Measurements from ENCODE around the gene IQCF2. TPM values are rescaled to one million over a fixed set of nuclear protein-coding genes. Genes with fewer than 3 reads are reported as not detected.
"Not testable (repeated sequence)": the region's sequence is repeated elsewhere in the genome, so short reads cannot be mapped to it uniquely, and the experiment has no call there.

The IQCF2 gene
- total RNA-seq, 2 donors from 2014 or later: not detected

DNA sequence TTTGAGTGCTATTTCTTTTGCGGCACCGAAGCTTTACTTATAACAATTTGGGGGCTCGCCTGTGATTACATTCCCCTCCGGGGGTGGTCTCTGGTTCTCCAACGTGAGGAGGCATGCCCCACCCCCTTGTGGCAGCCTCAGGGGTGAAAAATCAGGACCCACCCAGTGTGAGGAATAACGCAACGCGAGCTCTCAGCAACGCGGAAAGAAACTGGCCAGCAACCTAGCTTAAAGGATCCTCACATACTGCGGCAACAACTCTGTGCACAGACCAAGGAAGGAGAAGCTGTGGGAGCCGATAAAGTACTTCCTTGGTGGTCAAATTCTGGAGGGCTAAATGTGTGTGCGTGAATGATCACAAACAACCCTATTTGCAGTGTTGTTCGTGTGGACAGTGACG lies 36.0 kb downstream of the IQCF2 start:
- Histone ChIP-seq H3K4me3 (no peak overlapping the region), H3K27ac (no peak overlapping the region), H3K9me3 (no peaks in the 10 kb centered on the region), H3K27me3 (replicated peaks; ENCODE audit: insufficient read depth) (no peaks in the 10 kb centered on the region), H3K36me3 (no peaks in the 10 kb centered on the region), H3K4me1 (ENCODE audit: control insufficient read depth in 1 of 2, low read depth in 2 of 2) (no peaks in the 10 kb centered on the region)
- TF ChIP-seq, protein P1, sequence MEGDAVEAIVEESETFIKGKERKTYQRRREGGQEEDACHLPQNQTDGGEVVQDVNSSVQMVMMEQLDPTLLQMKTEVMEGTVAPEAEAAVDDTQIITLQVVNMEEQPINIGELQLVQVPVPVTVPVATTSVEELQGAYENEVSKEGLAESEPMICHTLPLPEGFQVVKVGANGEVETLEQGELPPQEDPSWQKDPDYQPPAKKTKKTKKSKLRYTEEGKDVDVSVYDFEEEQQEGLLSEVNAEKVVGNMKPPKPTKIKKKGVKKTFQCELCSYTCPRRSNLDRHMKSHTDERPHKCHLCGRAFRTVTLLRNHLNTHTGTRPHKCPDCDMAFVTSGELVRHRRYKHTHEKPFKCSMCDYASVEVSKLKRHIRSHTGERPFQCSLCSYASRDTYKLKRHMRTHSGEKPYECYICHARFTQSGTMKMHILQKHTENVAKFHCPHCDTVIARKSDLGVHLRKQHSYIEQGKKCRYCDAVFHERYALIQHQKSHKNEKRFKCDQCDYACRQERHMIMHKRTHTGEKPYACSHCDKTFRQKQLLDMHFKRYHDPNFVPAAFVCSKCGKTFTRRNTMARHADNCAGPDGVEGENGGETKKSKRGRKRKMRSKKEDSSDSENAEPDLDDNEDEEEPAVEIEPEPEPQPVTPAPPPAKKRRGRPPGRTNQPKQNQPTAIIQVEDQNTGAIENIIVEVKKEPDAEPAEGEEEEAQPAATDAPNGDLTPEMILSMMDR (IDR thresholded peaks at IDR 0.05): no peak
- ATAC-seq (ENCODE audit: insufficient number of reproducible peaks, low FRiP score, low read depth) (no peak), DNase-seq (ENCODE audit: low spot score) (no peak)

DNA sequence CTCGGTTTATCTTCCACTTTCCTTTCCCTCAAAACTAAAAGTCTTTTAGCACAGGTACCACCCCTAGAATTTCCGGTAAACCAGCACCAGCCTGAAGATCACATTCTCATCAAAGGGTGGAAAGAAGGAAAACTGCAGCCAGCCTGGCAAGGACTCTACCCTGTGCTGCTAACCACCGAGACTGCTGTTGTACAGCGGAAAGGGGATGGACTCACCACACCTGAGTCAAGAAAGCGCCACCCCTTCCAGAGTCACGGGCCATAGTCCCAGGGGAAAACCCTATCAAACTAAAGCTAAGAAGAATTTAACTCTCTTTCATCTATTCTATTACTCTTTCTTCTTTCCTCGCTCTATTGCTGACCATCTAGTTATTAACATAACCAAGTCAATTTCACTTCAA lies 38.6 kb downstream of the IQCF2 start:
- H3K9me3 ChIP-seq; H3K27me3 ChIP-seq (replicated peaks; ENCODE audit: insufficient read depth); H3K4me1 ChIP-seq (ENCODE audit: control insufficient read depth in 1 of 2, low read depth in 2 of 2); H3K4me3 ChIP-seq; ATAC-seq (ENCODE audit: insufficient number of reproducible peaks, low FRiP score, low read depth); H3K36me3 ChIP-seq; DNase-seq (ENCODE audit: low spot score); H3K27ac ChIP-seq: not testable (repeated sequence)

DNA sequence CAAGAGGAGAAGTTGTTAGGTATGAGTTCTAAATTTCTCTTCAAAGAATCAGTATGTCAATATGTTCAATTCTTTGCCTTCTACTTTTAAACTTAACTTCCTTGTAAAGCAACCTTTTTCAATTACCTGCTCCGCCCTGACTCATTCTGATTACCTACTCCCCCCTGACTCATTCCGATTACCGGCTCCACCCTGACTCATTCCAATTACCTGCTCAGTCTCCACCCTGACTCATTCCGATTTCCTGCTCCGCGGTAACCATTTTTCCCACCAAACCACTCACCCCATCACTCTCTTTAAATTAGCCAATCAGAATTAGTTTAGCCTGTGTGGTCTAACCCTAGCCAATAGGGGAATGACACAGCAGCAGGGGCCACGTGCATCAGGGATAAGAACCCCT lies 40.9 kb downstream of the IQCF2 start:
- H3K27me3 ChIP-seq (replicated peaks; ENCODE audit: insufficient read depth); DNase-seq (ENCODE audit: low spot score); H3K9me3 ChIP-seq; H3K4me1 ChIP-seq (ENCODE audit: control insufficient read depth in 1 of 2, low read depth in 2 of 2); ATAC-seq (ENCODE audit: insufficient number of reproducible peaks, low FRiP score, low read depth); H3K27ac ChIP-seq; H3K36me3 ChIP-seq; H3K4me3 ChIP-seq: not testable (repeated sequence)

DNA sequence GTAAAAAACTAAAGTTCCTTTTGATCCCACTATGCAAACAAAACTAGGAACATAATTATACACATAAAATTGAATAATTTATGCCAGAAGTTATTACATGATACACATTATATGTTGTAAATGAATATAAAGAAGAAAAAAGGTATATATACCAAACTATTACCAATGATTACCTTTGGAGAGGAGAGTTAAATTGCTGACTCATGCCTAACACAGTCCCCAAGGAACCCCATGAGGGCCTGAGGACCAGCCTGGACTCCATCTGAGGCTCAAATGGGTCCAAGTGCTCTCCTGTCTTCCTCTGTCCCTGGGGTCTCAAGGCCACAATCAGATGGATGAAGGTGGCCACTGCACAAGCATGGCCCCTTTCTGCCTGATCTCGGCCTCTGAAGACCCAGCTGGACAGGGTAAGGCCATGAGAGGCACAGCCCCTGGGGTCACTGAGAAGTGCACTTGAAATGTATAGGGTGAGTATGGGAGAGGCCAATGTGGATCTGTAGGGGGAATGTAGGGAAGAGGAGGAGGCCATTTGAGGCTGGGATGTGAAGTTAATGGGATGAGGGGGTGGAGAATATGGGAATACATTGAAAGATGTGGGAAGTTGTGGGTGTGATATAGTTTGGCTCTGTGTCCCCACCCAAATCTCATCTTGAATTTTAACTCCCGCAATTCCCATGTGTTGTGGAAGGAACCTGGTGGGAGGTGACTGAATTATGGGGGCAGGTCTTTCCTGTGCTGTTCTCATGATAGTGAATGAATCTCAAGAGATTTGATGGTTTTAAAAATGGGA lies 42.8 kb downstream of the IQCF2 start:
- TF ChIP-seq, protein P1 (IDR thresholded peaks at IDR 0.05): no peak
- Histone ChIP-seq H3K27me3 (replicated peaks; ENCODE audit: insufficient read depth) (no peaks in the 10 kb centered on the region), H3K36me3 (no peaks in the 10 kb centered on the region), H3K27ac (no peak overlapping the region), H3K4me3 (no peak overlapping the region), H3K9me3 (no peaks in the 10 kb centered on the region), H3K4me1 (ENCODE audit: control insufficient read depth in 1 of 2, low read depth in 2 of 2) (no peaks in the 10 kb centered on the region)
- ATAC-seq (ENCODE audit: insufficient number of reproducible peaks, low FRiP score, low read depth): no peak
- DNase-seq (ENCODE audit: low spot score): no peak

DNA sequence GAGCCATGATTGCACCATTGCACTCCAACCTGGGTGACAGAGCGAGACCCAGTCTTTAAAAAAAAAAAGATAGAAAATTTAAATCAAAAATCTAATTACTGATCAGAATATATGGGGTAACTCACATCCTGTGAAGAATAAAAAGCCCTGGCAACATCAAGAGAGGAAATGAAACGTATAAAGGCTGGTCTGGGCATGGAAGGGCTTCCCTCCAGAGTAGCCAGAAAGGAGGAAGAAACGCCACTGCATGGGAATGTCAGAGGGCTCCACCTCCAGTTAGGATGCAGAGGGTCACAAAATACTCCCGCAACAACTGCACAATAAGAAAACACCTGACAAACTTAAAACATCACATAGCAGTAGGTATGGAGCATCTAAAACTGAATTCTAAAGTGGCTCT lies 46.6 kb downstream of the IQCF2 start:
- Histone ChIP-seq H3K27ac (no peak overlapping the region), H3K36me3 (no peaks in the 10 kb centered on the region), H3K9me3 (no peaks in the 10 kb centered on the region), H3K27me3 (replicated peaks; ENCODE audit: insufficient read depth) (no peaks in the 10 kb centered on the region), H3K4me1 (ENCODE audit: control insufficient read depth in 1 of 2, low read depth in 2 of 2) (no peaks in the 10 kb centered on the region), H3K4me3 (no peak overlapping the region)
- no peak for ATAC-seq (ENCODE audit: insufficient number of reproducible peaks, low FRiP score, low read depth)
- DNase-seq (ENCODE audit: low spot score): no peak
- TF ChIP-seq, protein P1 (IDR thresholded peaks at IDR 0.05): no peak

Other genes starting within 250 kb of the IQCF2 start
- gene TEX264, start 190.4 kb upstream of the IQCF2 start, total RNA-seq: 10 to 100 TPM; 27.3 to 50.9 TPM
- gene GRM2, start 154.5 kb upstream of the IQCF2 start, total RNA-seq: under 1 TPM; 0.49 to 0.54 TPM
- gene IQCF6, start 82.4 kb upstream of the IQCF2 start, total RNA-seq: not detected
- gene IQCF5, start 14.0 kb downstream of the IQCF2 start, total RNA-seq: not detected
- gene IQCF1, start 41.7 kb downstream of the IQCF2 start, total RNA-seq: not detected
- gene RRP9, start 80.3 kb downstream of the IQCF2 start, total RNA-seq: 10 to 100 TPM in 1 of 2 donors, 1 to 10 TPM in 1; 7.7 to 21.8 TPM
- 10 to 100 TPM; 10.9 to 21.4 TPM for gene PARP3, start 80.7 kb downstream of the IQCF2 start, total RNA-seq
- gene GPR62, start 93.8 kb downstream of the IQCF2 start, total RNA-seq: not detected
- gene PCBP4, start 105.8 kb downstream of the IQCF2 start, total RNA-seq: 100 to 1,000 TPM; 127 to 144 TPM
- gene ABHD14B, start 112.4 kb downstream of the IQCF2 start, total RNA-seq: 10 to 100 TPM; 28.6 to 55.2 TPM
- gene ABHD14A, start 113.4 kb downstream of the IQCF2 start, total RNA-seq: 10 to 100 TPM in 1 of 2 donors, 1 to 10 TPM in 1; 9.7 to 24.0 TPM
- 10 to 100 TPM in 1 of 2 donors, 1 to 10 TPM in 1; 6.1 to 12.3 TPM for gene ACY1, start 121.9 kb downstream of the IQCF2 start, total RNA-seq
- gene RPL29, start 134.3 kb downstream of the IQCF2 start, total RNA-seq: 100 to 1,000 TPM; 642 to 718 TPM
- 10 to 100 TPM; 41.1 to 42.2 TPM for gene DUSP7, start 195.0 kb downstream of the IQCF2 start, total RNA-seq